Nephron (organoid): Measurements from ENCODE around the gene SPTY2D1.

Experiments used
- H3K27ac Mint-ChIP-seq, 3 experiments: 2 replicates each; pipeline ENCODE4 v1.8.0; 2020; ENCODE audit warnings: mixed read lengths in 3 of 3, mild to moderate bottlenecking in 2 of 3, moderate library complexity in 1 of 3
- H3K27me3 Mint-ChIP-seq: 2 replicates; pipeline ENCODE4 v1.8.0; 2021; ENCODE audit warnings: low read depth, mild to moderate bottlenecking, moderate library complexity, mixed read lengths
- H3K36me3 Mint-ChIP-seq: 2 replicates; pipeline ENCODE4 v1.8.0; 2020; ENCODE audit warnings: low read depth, mixed read lengths
- H3K4me1 Mint-ChIP-seq: 2 replicates; pipeline ENCODE4 v1.8.0; 2020; ENCODE audit warnings: mixed read lengths
- H3K4me3 Mint-ChIP-seq, 3 experiments: 2 replicates each; pipeline ENCODE4 v1.8.0; 2020; ENCODE audit warnings: mild to moderate bottlenecking in 3 of 3, mixed read lengths in 3 of 3, moderate library complexity in 2 of 3
- H3K9me3 Mint-ChIP-seq: 2 replicates; pipeline ENCODE4 v1.8.0; 2020; ENCODE audit warnings: mixed read lengths
- CTCF ChIP-seq, 3 experiments: fragments of 200-600 bp; sonication (generic); IDR thresholded peaks; one replicate each; pipeline ENCODE4 v1.5.0; 2021; ENCODE audit warnings: antibody characterized with exemption in 3 of 3; ENCODE audit not compliant: unreplicated experiment in 3 of 3

Gene SPTY2D1

GRCh38 chr11:18623707-18624106, 10.4 kb downstream of the SPTY2D1 start:
- Mint-ChIP-seq H3K9me3 (no peaks in the 10 kb centered on the region), H3K4me1 (peaks cover 5% of the 10 kb centered on the region), H3K27me3 (no peaks in the 10 kb centered on the region), H3K27ac (no peak overlapping the region), H3K36me3 (peaks cover 24% of the 10 kb centered on the region), H3K4me3 (no peak overlapping the region)
- no peak for TF ChIP-seq CTCF (IDR thresholded peaks at IDR 0.05; ENCODE audit: unreplicated experiment in 3 of 3)

GRCh38 chr11:18618342-18619025, 15.7 kb downstream of the SPTY2D1 start:
- H3K36me3 Mint-ChIP-seq = peaks cover 25% of the 10 kb centered on the region
- no peak overlapping the region for H3K4me3 Mint-ChIP-seq

GRCh38 chr11:18617688-18618341, 16.3 kb downstream of the SPTY2D1 start:
- peaks cover 27% of the 10 kb centered on the region for H3K36me3 Mint-ChIP-seq
- H3K27me3 Mint-ChIP-seq = no peaks in the 10 kb centered on the region
- H3K27ac Mint-ChIP-seq = peak overlapping the region; percentile 45 to 78 (median 54)
- H3K4me1 Mint-ChIP-seq = peaks cover 16% of the 10 kb centered on the region
- no peak overlapping the region for H3K4me3 Mint-ChIP-seq
- no peak for TF ChIP-seq CTCF (IDR thresholded peaks at IDR 0.05; ENCODE audit: unreplicated experiment in 3 of 3)
- H3K9me3 Mint-ChIP-seq = no peaks in the 10 kb centered on the region

More at GRCh38 chr11:18618342-18619025, 15.7 kb downstream of the SPTY2D1 start:
- Mint-ChIP-seq H3K9me3 (no peaks in the 10 kb centered on the region), H3K27ac (peak overlapping the region; percentile 45 to 78 (median 54)), H3K27me3 (no peaks in the 10 kb centered on the region), H3K4me1 (peaks cover 16% of the 10 kb centered on the region)
- no peak for TF ChIP-seq CTCF (IDR thresholded peaks at IDR 0.05; ENCODE audit: unreplicated experiment in 3 of 3)

GRCh38 chr11:18615628-18616392, 18.3 kb downstream of the SPTY2D1 start:
- peaks cover 16% of the 10 kb centered on the region for H3K4me1 Mint-ChIP-seq
- H3K27ac Mint-ChIP-seq = no peak overlapping the region
- H3K4me3 Mint-ChIP-seq = no peak overlapping the region

GRCh38 chr11:18614667-18615066, 19.5 kb downstream of the SPTY2D1 start:
- TF ChIP-seq CTCF (IDR thresholded peaks at IDR 0.05; ENCODE audit: unreplicated experiment in 3 of 3) = no peak
- H3K27ac Mint-ChIP-seq = no peak overlapping the region
- H3K9me3 Mint-ChIP-seq = no peaks in the 10 kb centered on the region
- no peaks in the 10 kb centered on the region for H3K27me3 Mint-ChIP-seq
- H3K4me3 Mint-ChIP-seq = no peak overlapping the region
- H3K4me1 Mint-ChIP-seq = peaks cover 16% of the 10 kb centered on the region
- peaks cover 36% of the 10 kb centered on the region for H3K36me3 Mint-ChIP-seq

More at GRCh38 chr11:18615628-18616392, 18.3 kb downstream of the SPTY2D1 start:
- Mint-ChIP-seq H3K9me3 (no peaks in the 10 kb centered on the region), H3K27me3 (no peaks in the 10 kb centered on the region), H3K36me3 (peaks cover 30% of the 10 kb centered on the region)
- TF ChIP-seq CTCF (IDR thresholded peaks at IDR 0.05; ENCODE audit: unreplicated experiment in 3 of 3) = no peak
